SK-N-MC (cell line): ENCODE results near the gene NTMT2.

ENCODE experiments used
- EZH2 ChIP-seq: fragments of 200-600 bp; sonication (generic); IDR thresholded peaks from one replicate; pipeline ENCODE4 v1.6.1; 2017; ENCODE audit warnings: antibody characterized with exemption
- POLR2AphosphoS5 ChIP-seq: IDR thresholded peaks from 2 replicates; pipeline ENCODE4 v1.6.1; 2012; ENCODE audit warnings: mild to moderate bottlenecking, low read depth, low read length, borderline replicate concordance

- TF ChIP-seq POLR2AphosphoS5 = no peak
- no peak for TF ChIP-seq EZH2
Measured at GRCh38 chr1:170095976-170096748, 49.6 kb upstream of the NTMT2 start.
